ENCODE data around the gene DTYMK. TPM values are rescaled to one million over a fixed set of nuclear protein-coding genes. Genes with fewer than 3 reads are reported as not detected.
"Not testable (repeated sequence)": the region's sequence is repeated elsewhere in the genome, so short reads cannot be mapped to it uniquely, and the experiment has no call there.

Gene DTYMK
- total RNA-seq, 1 donor from 2014 or later: 48.2 TPM

GRCh38 chr2:241672243-241673188, 14.1 kb downstream of the DTYMK start:
- DNase-seq (ENCODE audit: low read depth, low spot score): no peak

- DNase-seq (ENCODE audit: low read depth, low spot score): no peak
Measured at GRCh38 chr2:241671457-241672240, 15.0 kb downstream of the DTYMK start.

- no peak for DNase-seq (ENCODE audit: low read depth, low spot score)
Measured at GRCh38 chr2:241670333-241671110, 16.1 kb downstream of the DTYMK start.

GRCh38 chr2:241668839-241669238, 17.8 kb downstream of the DTYMK start:
- no peak for DNase-seq (ENCODE audit: low read depth, low spot score)

- DNase-seq (ENCODE audit: low read depth, low spot score): no peak
Measured at GRCh38 chr2:241668354-241668753, 18.3 kb downstream of the DTYMK start.

GRCh38 chr2:241666627-241667400, 19.8 kb downstream of the DTYMK start:
- peak; percentile 54 for DNase-seq (ENCODE audit: low read depth, low spot score)

GRCh38 chr2:241665731-241666440, 20.7 kb downstream of the DTYMK start:
- DNase-seq (ENCODE audit: low read depth, low spot score): no peak

GRCh38 chr2:241662731-241663130, 23.9 kb downstream of the DTYMK start:
- DNase-seq (ENCODE audit: low read depth, low spot score): not testable (repeated sequence)

- no peak for DNase-seq (ENCODE audit: low read depth, low spot score)
Measured at GRCh38 chr2:241660593-241661213, 25.9 kb downstream of the DTYMK start.

- DNase-seq (ENCODE audit: low read depth, low spot score): no peak
Measured at GRCh38 chr2:241659150-241659739, 27.4 kb downstream of the DTYMK start.

GRCh38 chr2:241658296-241658695, 28.3 kb downstream of the DTYMK start:
- DNase-seq (ENCODE audit: low read depth, low spot score): no peak

GRCh38 chr2:241657786-241658254, 28.8 kb downstream of the DTYMK start:
- no peak for DNase-seq (ENCODE audit: low read depth, low spot score)

GRCh38 chr2:241656190-241656741, 30.3 kb downstream of the DTYMK start:
- no peak for DNase-seq (ENCODE audit: low read depth, low spot score)

- DNase-seq (ENCODE audit: low read depth, low spot score): no peak
Measured at GRCh38 chr2:241655516-241656189, 31.0 kb downstream of the DTYMK start.

GRCh38 chr2:241654551-241654950, 32.1 kb downstream of the DTYMK start:
- DNase-seq (ENCODE audit: low read depth, low spot score): no peak

- no peak for DNase-seq (ENCODE audit: low read depth, low spot score)
Measured at GRCh38 chr2:241653210-241653750, 33.3 kb downstream of the DTYMK start.

- no peak for DNase-seq (ENCODE audit: low read depth, low spot score)
Measured at GRCh38 chr2:241652722-241653121, 33.9 kb downstream of the DTYMK start.

GRCh38 chr2:241652142-241652541, 34.5 kb downstream of the DTYMK start:
- no peak for DNase-seq (ENCODE audit: low read depth, low spot score)
